Measurements from ENCODE around the gene PRR33.

PRR33 gene

DNA sequence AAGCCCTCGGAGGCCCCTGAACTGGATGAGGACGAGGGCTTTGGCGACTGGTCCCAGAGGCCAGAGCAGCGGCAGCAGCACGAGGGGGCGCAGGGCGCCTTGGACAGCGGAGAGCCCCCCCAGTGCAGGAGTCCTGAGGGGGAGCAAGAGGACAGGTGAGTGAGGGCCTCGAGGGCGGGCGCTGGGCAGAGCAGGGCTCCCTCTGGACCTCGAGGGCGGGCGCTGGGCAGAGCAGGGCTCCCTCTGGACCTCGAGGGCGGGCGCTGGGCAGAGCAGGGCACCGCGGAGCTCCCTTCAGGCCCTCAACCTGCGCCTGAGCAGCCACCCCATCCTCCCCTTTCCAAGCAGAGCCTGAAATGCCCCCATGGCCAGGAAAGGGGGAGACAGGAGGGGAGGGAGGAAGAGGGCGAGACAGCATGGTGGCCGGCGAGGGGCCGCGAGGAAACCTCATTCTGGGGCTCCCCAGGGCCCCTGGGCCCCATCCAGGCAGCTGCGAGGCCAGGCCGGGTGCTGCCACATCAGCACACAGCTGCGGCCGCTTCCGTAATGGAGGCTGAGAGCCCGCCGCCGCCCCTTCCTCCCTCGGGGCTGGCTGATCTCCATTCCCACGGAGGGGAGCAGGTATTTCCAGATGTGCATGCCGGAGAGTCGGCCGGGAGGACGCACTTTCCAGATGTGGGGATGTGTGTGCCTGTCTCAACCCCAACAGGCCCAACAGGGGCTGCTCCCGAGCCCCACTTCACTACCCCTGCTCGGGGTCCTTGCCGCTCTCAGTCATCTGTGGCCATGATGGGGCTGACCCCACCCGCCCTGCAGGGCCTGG is 10.0 kb downstream of the PRR33 start:
- DNase-seq (ENCODE audit: low read depth, low spot score), result no peak
- no peak overlapping the region for H3K4me3 ChIP-seq (ENCODE audit: low read depth, low read length)
- POLR2A ChIA-PET, result no interaction called here
- TF ChIP-seq CTCF (IDR thresholded peaks at IDR 0.05; ENCODE audit: insufficient read depth, low read length, missing control alignments), result no peak
- CTCF ChIA-PET, result interaction anchor here (0.5 to 4.6 kb wide), 46 partner anchors 10 to 433 kb away, joined by 3 to 86 read pairs (median 6); partner anchors contain the start of genes H19, LSP1, PRR33 and SYT8

DNA sequence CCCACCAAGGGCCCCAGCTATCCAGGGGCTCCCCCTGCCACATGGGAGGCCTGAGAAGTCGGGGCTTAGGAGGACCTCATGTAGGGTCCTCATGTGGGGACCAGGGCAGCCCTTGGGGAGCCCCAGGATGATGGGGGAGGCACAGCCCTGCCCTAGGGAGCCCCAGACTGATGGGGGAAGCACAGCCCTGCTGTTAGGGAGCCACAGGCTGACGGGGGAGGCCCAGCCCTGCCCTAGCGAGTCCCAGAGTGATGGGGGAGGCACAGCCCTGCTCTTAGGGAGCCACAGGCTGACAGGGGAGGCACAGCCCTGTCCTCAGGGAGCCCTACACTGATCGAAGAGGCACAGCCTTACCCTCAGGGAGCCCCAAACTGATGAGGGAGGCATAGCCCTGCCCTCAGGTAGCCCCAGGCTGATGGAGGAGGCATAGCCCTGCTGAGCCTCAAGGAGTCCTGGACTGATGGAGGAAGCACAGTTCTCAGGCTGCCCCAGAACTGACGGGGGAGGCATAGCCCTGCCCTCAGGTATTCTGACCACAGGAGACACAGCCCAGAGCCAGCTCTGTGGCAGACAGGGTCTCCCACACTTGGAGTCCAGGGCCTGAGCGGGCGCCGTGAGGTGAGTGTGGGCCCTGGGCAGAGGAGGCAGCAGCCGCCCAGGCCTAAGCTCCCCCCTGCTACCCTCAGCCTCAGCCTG is 10.8 kb downstream of the PRR33 start:
- POLR2A ChIA-PET, result no interaction called here
- H3K4me3 ChIP-seq (ENCODE audit: low read depth, low read length), result no peak overlapping the region
- CTCF ChIA-PET, result interaction anchor here (1.0 to 4.6 kb wide), 14 partner anchors 11 to 276 kb away, joined by 3 to 86 read pairs (median 12); partner anchors contain the start of genes H19, PRR33 and TNNT3
- DNase-seq (ENCODE audit: low read depth, low spot score), result no peak
- TF ChIP-seq CTCF (IDR thresholded peaks at IDR 0.05; ENCODE audit: insufficient read depth, low read length, missing control alignments), result no peak

DNA sequence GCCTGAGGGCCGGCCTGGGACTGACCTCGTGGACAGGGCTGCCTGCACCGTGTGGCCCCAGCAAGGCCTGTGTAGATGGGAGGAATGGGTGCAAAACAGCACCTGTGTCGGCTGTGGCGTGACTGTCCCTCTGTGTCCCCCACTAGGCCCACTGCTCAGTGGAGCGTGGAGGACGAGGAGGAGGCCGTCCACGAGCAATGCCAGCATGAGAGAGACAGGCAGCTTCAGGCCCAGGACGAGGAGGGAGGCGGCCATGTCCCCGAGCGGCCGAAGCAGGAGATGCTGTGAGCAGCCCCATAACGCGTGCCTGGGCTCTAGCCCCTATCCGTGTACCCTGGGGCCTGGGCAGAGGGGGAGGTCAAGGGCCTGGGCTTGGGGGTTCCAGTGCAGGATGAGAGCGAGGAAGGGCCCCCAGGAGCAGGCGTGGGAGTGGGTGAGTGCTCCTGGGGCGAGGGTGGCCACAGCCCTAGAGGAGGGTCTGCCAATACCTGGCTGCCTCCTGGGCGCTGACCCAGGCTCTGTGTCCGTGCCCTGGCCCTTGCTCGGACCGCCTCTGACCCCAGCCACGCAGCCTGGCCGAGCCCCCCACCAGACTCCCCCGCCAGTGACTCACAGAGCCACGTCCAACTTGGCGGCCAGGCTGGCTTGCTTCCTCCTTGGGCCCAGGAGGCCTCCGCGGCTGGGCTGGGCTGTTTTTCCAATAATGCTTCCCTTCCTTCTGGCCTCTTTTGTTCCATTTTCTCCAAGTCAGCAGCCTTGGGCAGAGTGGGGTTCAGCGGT is 11.6 kb downstream of the PRR33 start:
- ChIA-PET POLR2A (no interaction called here), CTCF (interaction anchor here (1.1 to 4.6 kb wide), 5 partner anchors 11 to 277 kb away, joined by 4 to 86 read pairs (median 18); partner anchors contain the start of gene PRR33)
- H3K4me3 ChIP-seq (ENCODE audit: low read depth, low read length), result no peak overlapping the region
- no peak for DNase-seq (ENCODE audit: low read depth, low spot score)
- TF ChIP-seq CTCF (IDR thresholded peaks at IDR 0.05; ENCODE audit: insufficient read depth, low read length, missing control alignments), result no peak

GRCh38 chr11:1879342-1879940 is 12.3 kb downstream of the PRR33 start:
- no peak for DNase-seq (ENCODE audit: low read depth, low spot score)
- no peak for TF ChIP-seq CTCF (IDR thresholded peaks at IDR 0.05; ENCODE audit: insufficient read depth, low read length, missing control alignments)
- CTCF ChIA-PET, result interaction anchor here (0.8 to 4.0 kb wide), 4 partner anchors 122 to 272 kb away, joined by 3 to 29 read pairs (median 4); no protein-coding TSS in a partner anchor
- H3K4me3 ChIP-seq (ENCODE audit: low read depth, low read length), result no peak overlapping the region
- POLR2A ChIA-PET, result no interaction called here

DNA sequence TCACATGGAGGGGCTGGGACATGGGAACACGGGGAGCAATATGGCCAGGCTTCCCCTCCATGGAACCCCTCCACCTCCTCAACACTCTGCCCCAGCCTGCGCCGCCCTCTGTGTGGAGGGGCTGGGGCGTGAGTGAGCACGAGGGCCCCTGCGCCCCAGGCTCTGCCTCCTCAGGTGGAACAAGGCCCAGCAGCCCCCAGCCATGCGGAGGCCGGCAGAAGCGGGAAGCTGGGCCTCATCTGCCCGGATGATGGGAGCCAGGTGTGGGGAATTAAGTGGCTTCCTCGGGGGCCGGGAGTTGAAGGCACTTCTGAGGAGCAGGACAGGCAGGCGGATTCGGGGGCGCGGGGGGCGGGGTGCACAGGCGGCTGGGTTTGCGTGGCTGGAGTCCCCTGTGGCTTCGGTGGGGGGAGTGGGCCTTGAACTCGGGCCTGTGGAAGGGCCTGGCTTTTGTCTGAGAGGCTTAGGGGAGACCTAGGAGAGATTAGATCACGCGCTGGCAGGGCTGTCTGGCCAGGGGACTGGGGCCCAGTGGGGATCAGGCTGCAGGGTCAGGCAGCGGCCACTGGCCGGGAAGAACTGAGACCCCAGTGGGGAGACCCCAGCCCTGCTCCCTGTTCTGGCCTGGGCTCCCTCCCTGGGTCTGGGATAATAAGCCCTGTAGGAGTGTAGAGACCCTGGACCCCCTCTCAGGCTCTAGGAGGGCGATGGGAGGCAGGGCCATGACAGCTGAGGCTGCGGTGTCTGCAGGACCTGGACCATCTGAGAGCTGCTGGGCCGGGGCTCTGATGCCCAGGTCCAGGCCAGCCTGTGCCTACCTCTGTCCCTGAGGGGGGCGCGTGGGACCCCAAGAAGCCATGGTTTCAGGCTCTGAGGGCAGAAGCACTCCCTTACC is 13.3 kb downstream of the PRR33 start:
- no peak overlapping the region for H3K4me3 ChIP-seq (ENCODE audit: low read depth, low read length)
- POLR2A ChIA-PET, result no interaction called here
- CTCF ChIA-PET, result interaction anchor here (0.8 to 4.0 kb wide), 7 partner anchors 13 to 273 kb away, joined by 3 to 29 read pairs (median 3); partner anchors contain the start of genes H19 and PRR33
- TF ChIP-seq CTCF (IDR thresholded peaks at IDR 0.05; ENCODE audit: insufficient read depth, low read length, missing control alignments), result no peak
- DNase-seq (ENCODE audit: low read depth, low spot score), result no peak
